Measurements from ENCODE around the gene VWDE.

- TF ChIP-seq BRCA1 (IDR thresholded peaks at IDR 0.05; ENCODE audit: low read depth, low read length), result no peak
- TF ChIP-seq RAD21 (IDR thresholded peaks at IDR 0.05 in 1 of 2, conservative IDR thresholded peaks at IDR 0.05 in 1 of 2; ENCODE audit: low read depth in 2 of 2, low read length in 2 of 2), result no peak
- no peak for TF ChIP-seq TCF12 (IDR thresholded peaks at IDR 0.05; ENCODE audit: low read depth, low read length)
- TF ChIP-seq TAF1 (IDR thresholded peaks at IDR 0.05; ENCODE audit: low read depth, low read length), result no peak
Measured at GRCh38 chr7:12323415-12323814, 80.2 kb downstream of the VWDE start.

Data from H1 (cell line).